Measurements from ENCODE around the gene SLC38A2. TPM values are rescaled to one million over a fixed set of nuclear protein-coding genes. Genes with fewer than 3 reads are reported as not detected.
A peak's percentile ranks its signal among the peaks of the same experiment; 100 is the strongest.

Gene SLC38A2
- total and polyA plus RNA-seq, 4 donors: 75.0 to 258 (median 128) TPM

GRCh38 chr12:46409974-46410373 is 37.4 kb upstream of the SLC38A2 start:
- H3K4me3 ChIP-seq: no peak overlapping the region
- 81 to 86% methylated on average over 1 of the region's 1 CpG for WGBS, 2 donors
- no peak for ATAC-seq (ENCODE audit: insufficient read depth, low FRiP score)
- no peak for TF ChIP-seq CTCF (IDR thresholded peaks at IDR 0.05; ENCODE audit: control extremely low read depth, extremely low read depth)
- H3K9ac ChIP-seq (ENCODE audit: insufficient read depth in 1 of 2, low read length in 2 of 2): no peak overlapping the region
- peaks cover 0 to 29% (median 2%) of the 10 kb centered on the region in 5 donors for H3K4me1 ChIP-seq (ENCODE audit: control insufficient read depth in 5 of 5, insufficient read depth in 5 of 5, low read length in 5 of 5)
- H3K27me3 ChIP-seq (ENCODE audit: control insufficient read depth in 3 of 3, insufficient read depth in 3 of 3, low read length in 2 of 3): no peaks in the 10 kb centered on the region
- no peaks in the 10 kb centered on the region for H3K9me3 ChIP-seq (ENCODE audit: control insufficient read depth in 4 of 4, insufficient read depth in 3 of 4, low read length in 3 of 4)
- peak overlapping the region in 1 of 2 donors; percentile 56 for H3K27ac ChIP-seq (ENCODE audit: low read depth in 1 of 2, low read length in 1 of 2)
- DNase-seq: no peak
- no peaks in the 10 kb centered on the region for H3K36me3 ChIP-seq (ENCODE audit: control insufficient read depth in 4 of 4, insufficient read depth in 4 of 4, low read length in 4 of 4)

- Histone ChIP-seq H3K27ac (ENCODE audit: low read depth in 1 of 2, low read length in 1 of 2) (no peak overlapping the region), H3K9me3 (ENCODE audit: control insufficient read depth in 4 of 4, insufficient read depth in 3 of 4, low read length in 3 of 4) (no peaks in the 10 kb centered on the region), H3K4me1 (ENCODE audit: control insufficient read depth in 5 of 5, insufficient read depth in 5 of 5, low read length in 5 of 5) (peaks cover 0 to 29% (median 2%) of the 10 kb centered on the region in 5 donors), H3K4me3 (no peak overlapping the region), H3K9ac (ENCODE audit: insufficient read depth in 1 of 2, low read length in 2 of 2) (no peak overlapping the region), H3K36me3 (ENCODE audit: control insufficient read depth in 4 of 4, insufficient read depth in 4 of 4, low read length in 4 of 4) (no peaks in the 10 kb centered on the region), H3K27me3 (ENCODE audit: control insufficient read depth in 3 of 3, insufficient read depth in 3 of 3, low read length in 2 of 3) (no peaks in the 10 kb centered on the region)
- ATAC-seq (ENCODE audit: insufficient read depth, low FRiP score) (no peak), DNase-seq (no peak)
- 41 to 56% methylated on average over 3 of the region's 3 CpGs for WGBS, 2 donors
- TF ChIP-seq CTCF (IDR thresholded peaks at IDR 0.05; ENCODE audit: control extremely low read depth, extremely low read depth): no peak
Observed at GRCh38 chr12:46409342-46409741, 36.8 kb upstream of the SLC38A2 start.

GRCh38 chr12:46408441-46408840 is 35.9 kb upstream of the SLC38A2 start:
- Histone ChIP-seq H3K9ac (ENCODE audit: insufficient read depth in 1 of 2, low read length in 2 of 2) (no peak overlapping the region), H3K36me3 (ENCODE audit: control insufficient read depth in 4 of 4, insufficient read depth in 4 of 4, low read length in 4 of 4) (no peaks in the 10 kb centered on the region), H3K27me3 (ENCODE audit: control insufficient read depth in 3 of 3, insufficient read depth in 3 of 3, low read length in 2 of 3) (no peaks in the 10 kb centered on the region), H3K4me3 (no peak overlapping the region), H3K4me1 (ENCODE audit: control insufficient read depth in 5 of 5, insufficient read depth in 5 of 5, low read length in 5 of 5) (peaks cover 0 to 30% (median 2%) of the 10 kb centered on the region in 5 donors), H3K9me3 (ENCODE audit: control insufficient read depth in 4 of 4, insufficient read depth in 3 of 4, low read length in 3 of 4) (no peaks in the 10 kb centered on the region), H3K27ac (ENCODE audit: low read depth in 1 of 2, low read length in 1 of 2) (peak overlapping the region in 1 of 2 donors; percentile 25)
- ATAC-seq (ENCODE audit: insufficient read depth, low FRiP score) (no peak), DNase-seq (no peak)
- WGBS, 2 donors: 87 to 93% methylated on average over 4 of the region's 4 CpGs
- TF ChIP-seq CTCF (IDR thresholded peaks at IDR 0.05; ENCODE audit: control extremely low read depth, extremely low read depth): no peak

- Histone ChIP-seq H3K27ac (ENCODE audit: low read depth in 1 of 2, low read length in 1 of 2) (no peak overlapping the region), H3K9me3 (ENCODE audit: control insufficient read depth in 4 of 4, insufficient read depth in 3 of 4, low read length in 3 of 4) (no peaks in the 10 kb centered on the region), H3K9ac (ENCODE audit: insufficient read depth in 1 of 2, low read length in 2 of 2) (no peak overlapping the region), H3K4me3 (no peak overlapping the region), H3K27me3 (ENCODE audit: control insufficient read depth in 3 of 3, insufficient read depth in 3 of 3, low read length in 2 of 3) (no peaks in the 10 kb centered on the region), H3K4me1 (ENCODE audit: control insufficient read depth in 5 of 5, insufficient read depth in 5 of 5, low read length in 5 of 5) (peaks cover 0 to 34% (median 2%) of the 10 kb centered on the region in 5 donors), H3K36me3 (ENCODE audit: control insufficient read depth in 4 of 4, insufficient read depth in 4 of 4, low read length in 4 of 4) (no peaks in the 10 kb centered on the region)
- TF ChIP-seq CTCF (IDR thresholded peaks at IDR 0.05; ENCODE audit: control extremely low read depth, extremely low read depth): no peak
- 94 to 96% methylated on average over 2 of the region's 2 CpGs for WGBS, 2 donors
- DNase-seq (no peak), ATAC-seq (ENCODE audit: insufficient read depth, low FRiP score) (no peak)
Observed at GRCh38 chr12:46407361-46407760, 34.8 kb upstream of the SLC38A2 start.

Data from lung (tissue), 12 donors.